Measurements from ENCODE around the gene RALGPS1. TPM values are rescaled to one million over a fixed set of nuclear protein-coding genes. Genes with fewer than 3 reads are reported as not detected.

The RALGPS1 gene
- total RNA-seq, 4 donors from 2014 or later = 27.3 to 42.1 (median 39.1) TPM

- Histone ChIP-seq H3K27me3 (no peaks in the 10 kb centered on the region), H3K4me1 (no peaks in the 10 kb centered on the region), H3K36me3 (no peaks in the 10 kb centered on the region), H3K4me3 (replicated peaks in 1 of 3) (no peak overlapping the region), H3K9me3 (no peaks in the 10 kb centered on the region), H3K27ac (no peak overlapping the region)
- TF ChIP-seq POLR2A (IDR thresholded peaks at IDR 0.05) (no peak), CTCF (IDR thresholded peaks at IDR 0.05) (no peak)
- intact Hi-C loops (cut with DNase I) = no loop called here
- WGBS, 2 donors = 95 to 97% methylated on average over 2 of the region's 2 CpGs
- DNase-seq = no peak
Observed at GRCh38 chr9:127066851-127067136, 152.2 kb downstream of the RALGPS1 start.

GRCh38 chr9:127067603-127068220 lies 153.1 kb downstream of the RALGPS1 start:
- Histone ChIP-seq H3K27me3 (no peaks in the 10 kb centered on the region), H3K9me3 (no peaks in the 10 kb centered on the region), H3K27ac (no peak overlapping the region), H3K4me1 (no peaks in the 10 kb centered on the region), H3K4me3 (replicated peaks in 1 of 3) (no peak overlapping the region), H3K36me3 (no peaks in the 10 kb centered on the region)
- intact Hi-C loops (cut with DNase I) = no loop called here
- DNase-seq = no peak
- WGBS, 2 donors = 86 to 95% methylated on average over 5 of the region's 5 CpGs
- TF ChIP-seq CTCF (IDR thresholded peaks at IDR 0.05) (no peak), POLR2A (IDR thresholded peaks at IDR 0.05) (no peak)

GRCh38 chr9:127074561-127075548 lies 160.3 kb downstream of the RALGPS1 start:
- no peak overlapping the region for H3K4me3 ChIP-seq (replicated peaks in 1 of 3)
- H3K4me1 ChIP-seq = peaks cover 20 to 35% of the 10 kb centered on the region in 2 donors
- peak in 1 of 2 donors; percentile 17 for DNase-seq
- no peaks in the 10 kb centered on the region for H3K36me3 ChIP-seq
- intact Hi-C loops (cut with DNase I) = no loop called here
- WGBS, 2 donors = 75 to 77% methylated on average over 4 of the region's 4 CpGs
- H3K27me3 ChIP-seq = no peaks in the 10 kb centered on the region
- peak overlapping the region in 2 of 3 donors; percentile 21 to 44 for H3K27ac ChIP-seq
- no peaks in the 10 kb centered on the region for H3K9me3 ChIP-seq
- TF ChIP-seq CTCF (IDR thresholded peaks at IDR 0.05) (no peak), POLR2A (IDR thresholded peaks at IDR 0.05) (no peak)

GRCh38 chr9:127075624-127076372 lies 161.2 kb downstream of the RALGPS1 start:
- H3K36me3 ChIP-seq = no peaks in the 10 kb centered on the region
- H3K4me1 ChIP-seq = peaks cover 20 to 35% of the 10 kb centered on the region in 2 donors
- TF ChIP-seq CTCF (IDR thresholded peaks at IDR 0.05) (no peak), POLR2A (IDR thresholded peaks at IDR 0.05) (no peak)
- no peaks in the 10 kb centered on the region for H3K27me3 ChIP-seq
- peak overlapping the region in 1 of 3 donors; percentile 44 for H3K27ac ChIP-seq
- 22 to 35% methylated on average over 2 of the region's 2 CpGs for WGBS, 2 donors
- intact Hi-C loops (cut with DNase I) = no loop called here
- no peaks in the 10 kb centered on the region for H3K9me3 ChIP-seq
- no peak overlapping the region for H3K4me3 ChIP-seq (replicated peaks in 1 of 3)
- no peak for DNase-seq
